ENCODE measurements around the gene ID1. TPM values are rescaled to one million over a fixed set of nuclear protein-coding genes. Genes with fewer than 3 reads are reported as not detected.
A peak's percentile ranks its signal among the peaks of the same experiment; 100 is the strongest.

Gene ID1
- total RNA-seq, 1 experiment from 2014 or later = 360 TPM

GRCh38 chr20:31572701-31573554 lies 32.2 kb upstream of the ID1 start:
- Mint-ChIP-seq H3K4me3 (peak overlapping the region; percentile 70 to 79), H3K27me3 (ENCODE audit: low read depth) (no peaks in the 10 kb centered on the region; the same call in 1 of the 2 replicates), H3K4me1 (peaks cover 52 to 63% of the 10 kb centered on the region in 2 experiments), H3K36me3 (ENCODE audit: insufficient read depth in 1 of 3, low read depth in 3 of 3) (peaks cover 4 to 26% (median 10%) of the 10 kb centered on the region in 3 experiments), H3K27ac (peak overlapping the region; percentile 97 to 98 (median 97)), H3K9me3 (peaks cover 1 to 3% of the 10 kb centered on the region in 2 experiments; a peak in 2 of 5 replicates)
- H3K18ac ChIP-seq (ENCODE audit: insufficient read length, low read depth, low read length) = peak overlapping the region; percentile 78
- H3K27ac ChIP-seq (ENCODE audit: insufficient read length, low read depth, low read length) = peak overlapping the region; percentile 52
- H4K8ac ChIP-seq (replicated peaks; ENCODE audit: insufficient read length, low read depth, low read length) = no peak overlapping the region
- H2BK5ac ChIP-seq (ENCODE audit: insufficient read length, low read length) = no peak overlapping the region
- no peaks in the 10 kb centered on the region for H4K20me1 ChIP-seq (ENCODE audit: control insufficient read depth, insufficient read depth, insufficient read length)
- no peak overlapping the region; the same call in 1 of the 2 replicates for H3K4ac ChIP-seq (ENCODE audit: low read depth, low read length)
- no peak overlapping the region for H4K5ac ChIP-seq (ENCODE audit: insufficient read length, low read depth, low read length)
- no peak overlapping the region for H4K91ac ChIP-seq (ENCODE audit: insufficient read length, low read depth, low read length)
- no CpG with 5 or more reads among the region's 63 CpGs for WGBS (ENCODE audit: extremely low coverage, insufficient read length, low lambda C conversion rate)
- no peak for TF ChIP-seq CTCF (conservative IDR thresholded peaks at IDR 0.05)
- no peaks in the 10 kb centered on the region for H3K79me1 ChIP-seq (ENCODE audit: insufficient read depth, low read depth, low read length, poor library complexity, severe bottlenecking)
- peaks cover 6% of the 10 kb centered on the region for H3K23me2 ChIP-seq (ENCODE audit: insufficient read length, low read depth, low read length, poor library complexity, severe bottlenecking)
- no peak overlapping the region for H2AFZ ChIP-seq (ENCODE audit: low read length)
- H3T11ph ChIP-seq (ENCODE audit: low read length) = no peak overlapping the region
- peak overlapping the region; percentile 7 for H3K9ac ChIP-seq (ENCODE audit: extremely low read depth, insufficient read length, low read length)
- H3K23ac ChIP-seq (ENCODE audit: insufficient read length, low read depth, low read length) = no peak overlapping the region
- no peak overlapping the region for H2BK20ac ChIP-seq (ENCODE audit: low read depth, low read length, poor library complexity, severe bottlenecking)
- peak overlapping the region; percentile 1 for H2BK12ac ChIP-seq (ENCODE audit: insufficient read length, low read depth, low read length)
- no peak overlapping the region for H2BK120ac ChIP-seq (ENCODE audit: low read depth, low read length, poor library complexity, severe bottlenecking)
- H2AK5ac ChIP-seq (ENCODE audit: insufficient read length, low read length) = no peak overlapping the region
- no peak overlapping the region for H3K56ac ChIP-seq (ENCODE audit: insufficient read length, low read depth, low read length)
- no peaks in the 10 kb centered on the region for H3K27me3 ChIP-seq (ENCODE audit: insufficient read depth, low read length)
- no peaks in the 10 kb centered on the region for H3K9me3 ChIP-seq (ENCODE audit: control insufficient read depth, low read depth, low read length)
- H3K14ac ChIP-seq (ENCODE audit: insufficient read depth, low read length) = peak overlapping the region; percentile 50; the same call in 1 of the 2 replicates
- H3K4me2 ChIP-seq (ENCODE audit: insufficient read depth, insufficient read length, low read length) = peak overlapping the region; percentile 41
- H2BK15ac ChIP-seq (ENCODE audit: low read depth, low read length) = no peak overlapping the region
- DNase-seq = peak; percentile 98
- no peaks in the 10 kb centered on the region for H3K79me2 ChIP-seq (ENCODE audit: insufficient read depth, low read length)
- H3K4me1 ChIP-seq (ENCODE audit: insufficient read depth, low read length) = no peaks in the 10 kb centered on the region
